K562 (cell line): ENCODE data around the gene GRWD1. TPM values are rescaled to one million over a fixed set of nuclear protein-coding genes. Genes with fewer than 3 reads are reported as not detected.

Experiments used
- ADNP ChIP-seq: fragments of 200-800 bp; sonication (Bioruptor generic); IDR thresholded peaks from 2 replicates; pipeline ENCODE4 v1.6.1; 2016; ENCODE audit warnings: missing genetic modification characterization, missing compliant biosample characterization
- CBFA2T2 ChIP-seq: fragments of 450-650 bp; conservative IDR thresholded peaks from 2 replicates; pipeline ENCODE4 v1.6.1; 2017; ENCODE audit warnings: mild to moderate bottlenecking
- CHD4 ChIP-seq: fragments of 200-600 bp; sonication (generic); IDR thresholded peaks from 3 replicates; pipeline ENCODE4 v1.6.1; 2012; ENCODE audit warnings: low read depth, mild to moderate bottlenecking, mixed read lengths, low read length, inconsistent platforms; ENCODE audit not compliant: insufficient read depth, insufficient replicate concordance, poor library complexity, severe bottlenecking
- CREB3 ChIP-seq: fragments of 450-650 bp; conservative IDR thresholded peaks from 2 replicates; pipeline ENCODE4 v1.6.1; 2016; ENCODE audit warnings: missing genetic modification characterization, low read depth, mild to moderate bottlenecking, missing compliant biosample characterization, moderate library complexity
- CREM ChIP-seq: IDR thresholded peaks from 2 replicates; pipeline ENCODE4 v1.6.1; 2014; ENCODE audit warnings: antibody characterized with exemption, low read depth
- DACH1 ChIP-seq: fragments of 450-650 bp; IDR thresholded peaks from 2 replicates; pipeline ENCODE4 v1.6.1; 2018; ENCODE audit not compliant: partially characterized antibody
- EP400 ChIP-seq: fragments of 450-650 bp; IDR thresholded peaks from 2 replicates; pipeline ENCODE4 v1.6.1; 2017; ENCODE audit warnings: antibody characterized with exemption, mild to moderate bottlenecking, moderate library complexity
- LCOR ChIP-seq: sonication (generic); formaldehyde crosslinking; IDR thresholded peaks from 2 replicates; pipeline ENCODE4 v1.8.0; 2022; ENCODE audit warnings: mild to moderate bottlenecking, missing genetic modification reagents
- MCM7 ChIP-seq, 2 experiments: fragments of 450-650 bp; IDR thresholded peaks; 2 replicates each; pipeline ENCODE4 v1.6.1; 2016 to 2018
- RNF219 ChIP-seq: fragments of 250-450 bp; sonication (Bioruptor Pico); IDR thresholded peaks from 2 replicates; pipeline ENCODE4 v1.5.0; 2022; ENCODE audit warnings: mild to moderate bottlenecking
- SOX6 ChIP-seq: fragments of 450-650 bp; IDR thresholded peaks from 2 replicates; pipeline ENCODE4 v1.6.1; 2014; ENCODE audit warnings: mild to moderate bottlenecking
- SP2 ChIP-seq: IDR thresholded peaks from 2 replicates; pipeline ENCODE4 v1.6.1; 2011; ENCODE audit warnings: mild to moderate bottlenecking, low read depth, low read length, moderate library complexity; ENCODE audit not compliant: poor library complexity, severe bottlenecking; ENCODE audit errors: extremely low read depth
- TCF7L2 ChIP-seq: fragments of 150-350 bp; IDR thresholded peaks from 2 replicates; pipeline ENCODE4 v1.6.1; 2016; ENCODE audit warnings: low read depth, mild to moderate bottlenecking, low read length, moderate library complexity
- ZEB2 ChIP-seq: fragments of 450-650 bp; IDR thresholded peaks from 2 replicates; pipeline ENCODE4 v1.6.1; 2016
- ZNF3 ChIP-seq: fragments of 250-450 bp; sonication (Bioruptor Pico); IDR thresholded peaks from 2 replicates; pipeline ENCODE4 v1.5.0; 2021; ENCODE audit warnings: mild to moderate bottlenecking, moderate library complexity
- ZNF518B ChIP-seq: fragments of 250-450 bp; sonication (Bioruptor Pico); IDR thresholded peaks from 2 replicates; pipeline ENCODE4 v1.5.0; 2021; ENCODE audit warnings: mild to moderate bottlenecking, moderate library complexity
- ZNF57 ChIP-seq: fragments of 450-650 bp; formaldehyde crosslinking; IDR thresholded peaks from 2 replicates; pipeline ENCODE4 v1.4.0; 2020; ENCODE audit warnings: mild to moderate bottlenecking, moderate library complexity
- polyA plus RNA-seq, 8 experiments: library from polyadenylated mRNA; depleted of rRNA in 4 of 8; stranded (reverse) in 5 of 8; unstranded in 3 of 8; fragments of >200 nt; fragmentation: Nextera tagmentation in 2 of 8; fragmentation: Illumina TruSeq in 1 of 8; extraction: Ambion mirVana in 2 of 8; extraction: Trizol in 1 of 8; gene quantifications; 2 replicates each; pipeline versions ENCODE4 v1.2.1 to v1.2.3, GENCODE V29; 2011 to 2014; ENCODE audit warnings: inconsistent platforms in 1 of 8, missing spikeins in 1 of 8
- total RNA-seq, 7 experiments: library from RNA; depleted of rRNA in 6 of 7; stranded (reverse); fragments of >200 nt in 6 of 7; fragmentation: Illumina TruSeq in 2 of 7; extraction: Trizol in 2 of 7; gene quantifications; 2 replicates each; pipeline versions ENCODE4 v1.2.1 to v1.2.3, GENCODE V29; 2011 to 2021; ENCODE audit warnings: low replicate concordance in 1 of 7
- TF ChIP-seq, protein P1 (sequence below): fragments of 250-450 bp; sonication (Bioruptor Pico); IDR thresholded peaks from 2 replicates; pipeline ENCODE4 v1.5.0; 2021
- TF ChIP-seq, protein P2 (sequence below): fragments of 450-650 bp; IDR thresholded peaks from 2 replicates; pipeline ENCODE4 v1.6.1; 2014; ENCODE audit warnings: low read depth, mild to moderate bottlenecking, moderate library complexity, borderline replicate concordance

The GRWD1 gene
- total and polyA plus RNA-seq, 9 of the 15 experiments (the other 6 are each of a cell fraction or from before 2014, with no cell fraction given): 1.5 to 87.2 (median 24.5) TPM

DNA sequence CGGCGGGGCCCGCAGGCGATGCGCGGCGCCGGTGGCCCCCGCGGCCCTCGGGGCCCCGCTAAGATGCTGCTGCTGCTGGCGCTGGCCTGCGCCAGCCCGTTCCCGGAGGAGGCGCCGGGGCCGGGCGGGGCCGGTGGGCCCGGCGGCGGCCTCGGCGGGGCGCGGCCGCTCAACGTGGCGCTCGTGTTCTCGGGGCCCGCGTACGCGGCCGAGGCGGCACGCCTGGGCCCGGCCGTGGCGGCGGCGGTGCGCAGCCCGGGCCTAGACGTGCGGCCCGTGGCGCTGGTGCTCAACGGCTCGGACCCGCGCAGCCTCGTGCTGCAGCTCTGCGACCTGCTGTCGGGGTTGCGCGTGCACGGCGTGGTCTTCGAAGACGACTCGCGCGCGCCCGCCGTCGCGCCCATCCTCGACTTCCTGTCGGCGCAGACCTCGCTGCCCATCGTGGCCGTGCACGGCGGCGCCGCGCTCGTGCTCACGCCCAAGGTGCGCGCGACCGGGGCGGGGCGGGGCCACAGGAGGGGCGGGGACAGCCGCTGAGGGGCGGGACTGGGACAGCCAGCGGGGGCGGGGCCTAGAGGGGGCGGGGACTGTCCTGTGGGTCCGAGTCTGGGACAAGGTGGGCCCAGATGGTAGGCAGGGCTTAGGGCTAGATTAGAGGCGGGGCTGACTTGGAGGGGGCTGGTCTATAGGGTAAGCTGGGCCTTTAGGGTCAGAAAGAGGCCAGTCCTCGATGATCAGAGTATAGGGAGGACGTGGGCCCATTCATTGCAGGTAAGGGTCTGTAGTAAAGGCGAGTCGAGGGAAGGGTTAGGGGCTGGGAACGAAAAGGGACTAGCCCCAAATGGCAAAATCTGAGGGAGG, 47.2 kb upstream of the GRWD1 start (continued):
- TF ChIP-seq, protein P1, sequence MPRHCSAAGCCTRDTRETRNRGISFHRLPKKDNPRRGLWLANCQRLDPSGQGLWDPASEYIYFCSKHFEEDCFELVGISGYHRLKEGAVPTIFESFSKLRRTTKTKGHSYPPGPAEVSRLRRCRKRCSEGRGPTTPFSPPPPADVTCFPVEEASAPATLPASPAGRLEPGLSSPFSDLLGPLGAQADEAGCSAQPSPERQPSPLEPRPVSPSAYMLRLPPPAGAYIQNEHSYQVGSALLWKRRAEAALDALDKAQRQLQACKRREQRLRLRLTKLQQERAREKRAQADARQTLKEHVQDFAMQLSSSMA (CRISPR knock-in tag): no peak
- TF ChIP-seq ZNF3 (CRISPR knock-in tag) (no peak), MCM7 (IDR thresholded peaks at IDR 0.05) (no peak), CREB3 (tag) (no peak; the same call in 1 of the 2 replicates), EP400 (0 out of 2 replicates have a peak, but pooled peaks have one; percentile 48), ZNF518B (CRISPR knock-in tag) (no peak), CBFA2T2 (no peak), DACH1 (no peak), RNF219 (no peak), CHD4 (no peak), SOX6 (no peak), ZNF57 (CRISPR knock-in tag) (no peak), CREM (peak; percentile 82), LCOR (CRISPR knock-in tag) (no peak), ZEB2 (no peak), ADNP (no peak), TCF7L2 (no peak), SP2 (no peak)
- TF ChIP-seq, protein P2, sequence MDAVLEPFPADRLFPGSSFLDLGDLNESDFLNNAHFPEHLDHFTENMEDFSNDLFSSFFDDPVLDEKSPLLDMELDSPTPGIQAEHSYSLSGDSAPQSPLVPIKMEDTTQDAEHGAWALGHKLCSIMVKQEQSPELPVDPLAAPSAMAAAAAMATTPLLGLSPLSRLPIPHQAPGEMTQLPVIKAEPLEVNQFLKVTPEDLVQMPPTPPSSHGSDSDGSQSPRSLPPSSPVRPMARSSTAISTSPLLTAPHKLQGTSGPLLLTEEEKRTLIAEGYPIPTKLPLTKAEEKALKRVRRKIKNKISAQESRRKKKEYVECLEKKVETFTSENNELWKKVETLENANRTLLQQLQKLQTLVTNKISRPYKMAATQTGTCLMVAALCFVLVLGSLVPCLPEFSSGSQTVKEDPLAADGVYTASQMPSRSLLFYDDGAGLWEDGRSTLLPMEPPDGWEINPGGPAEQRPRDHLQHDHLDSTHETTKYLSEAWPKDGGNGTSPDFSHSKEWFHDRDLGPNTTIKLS: peak; percentile 80; the same call in 1 of the 2 replicates
